H1 (cell line): ENCODE data around the gene EPG5. TPM values are rescaled to one million over a fixed set of nuclear protein-coding genes. Genes with fewer than 3 reads are reported as not detected.

Experiments
- CTCF ChIA-PET: fragments of 300-600 bp; sonication (Branson Sonifier 250); formaldehyde crosslinking; loops from one replicate; lab custom pipeline; 2021; ENCODE audit not compliant: partially characterized antibody; lab: Charles Lee
- POLR2A ChIA-PET: fragments of 300-600 bp; sonication (Branson Sonifier 250); formaldehyde crosslinking; loops from one replicate; lab custom pipeline; 2021; ENCODE audit warnings: inconsistent platforms; ENCODE audit not compliant: partially characterized antibody; lab: Charles Lee
- DNase-seq, 2 experiments: peaks; one replicate each; pipeline versions ENCODE4 v3.0.0 to v3.0.0-alpha.2; 2010 to 2022; ENCODE audit warnings: low spot score in 2 of 2, low read depth in 1 of 2, mixed read lengths in 1 of 2
- FAIRE-seq: peaks from 2 replicates; lab custom pipeline; 2011; peaks lifted over from hg19 to GRCh38; lab: Jason Lieb, UNC
- H2AFZ ChIP-seq: 2 replicates; pipeline ENCODE4 v1.8.1; 2012; ENCODE audit warnings: low read length, inconsistent platforms
- H2AK5ac ChIP-seq: 2 replicates; pipeline ENCODE4 v1.6.1; 2013; ENCODE audit warnings: low read depth, low read length
- H2BK120ac ChIP-seq: replicated peaks from 2 replicates; pipeline ENCODE3; 2013; ENCODE audit warnings: low read depth, low read length, inconsistent platforms
- H2BK12ac ChIP-seq: 2 replicates; pipeline ENCODE4 v1.6.1; 2013; ENCODE audit warnings: low read depth, low read length
- H2BK15ac ChIP-seq: 2 replicates; pipeline ENCODE4 v1.6.1; 2013; ENCODE audit warnings: low read length
- H2BK20ac ChIP-seq: 2 replicates; pipeline ENCODE4 v1.6.1; 2013; ENCODE audit warnings: low read length
- H2BK5ac ChIP-seq: 2 replicates; pipeline ENCODE4 v1.6.1; 2013; ENCODE audit warnings: low read depth, low read length
- H3K14ac ChIP-seq: 2 replicates; pipeline ENCODE4 v1.6.1; 2013; ENCODE audit warnings: inconsistent platforms; ENCODE audit not compliant: insufficient read length
- H3K18ac ChIP-seq: 2 replicates; pipeline ENCODE4 v1.6.1; 2013; ENCODE audit warnings: low read length; ENCODE audit errors: extremely low read depth
- H3K23ac ChIP-seq: 2 replicates; pipeline ENCODE4 v1.6.1; 2013; ENCODE audit warnings: inconsistent platforms; ENCODE audit not compliant: insufficient read length
- H3K23me2 ChIP-seq: 2 replicates; pipeline ENCODE4 v1.6.1; 2013; ENCODE audit warnings: low read depth, low read length
- H3K27ac ChIP-seq: 2 replicates; pipeline ENCODE4 v1.6.1; 2011; ENCODE audit warnings: low read depth, low read length, inconsistent platforms
- H3K27me3 ChIP-seq, 4 experiments: replicated peaks in 1 of 4; 1 replicate in 1 of 4; 2 replicates in 3 of 4; pipeline versions ENCODE4 v1.6.1 to v1.8.1; 2011 to 2013; ENCODE audit warnings: low read length in 3 of 4, mild to moderate bottlenecking in 3 of 4, inconsistent platforms in 2 of 4, mixed read lengths in 2 of 4, moderate library complexity in 1 of 4; ENCODE audit not compliant: control insufficient read depth in 3 of 4, insufficient read depth in 3 of 4; ENCODE audit errors: extremely low read depth in 1 of 4
- H3K36me3 ChIP-seq, 4 experiments: 2 replicates each; pipeline versions ENCODE4 v1.6.1 to v1.8.1; 2011 to 2013; ENCODE audit warnings: mild to moderate bottlenecking in 4 of 4, low read length in 3 of 4, moderate library complexity in 2 of 4, control low read depth in 1 of 4, inconsistent platforms in 1 of 4; ENCODE audit not compliant: insufficient read depth in 4 of 4, control insufficient read depth in 2 of 4
- H3K4ac ChIP-seq: replicated peaks from 2 replicates; pipeline ENCODE3; 2013; ENCODE audit warnings: low read length, low read depth, mixed read lengths, inconsistent platforms; ENCODE audit not compliant: insufficient read length
- H3K4me1 ChIP-seq, 4 experiments: replicated peaks in 1 of 4; 1 replicate in 1 of 4; 2 replicates in 3 of 4; pipeline versions ENCODE4 v1.6.1 to v1.8.1; 2011 to 2013; ENCODE audit warnings: low read length in 3 of 4, inconsistent platforms in 2 of 4, mixed read lengths in 1 of 4; ENCODE audit not compliant: insufficient read depth in 4 of 4, control insufficient read depth in 3 of 4
- H3K4me2 ChIP-seq, 2 experiments: 2 replicates each; pipeline versions ENCODE4 v1.6.1 to v1.8.1; 2011 to 2013; ENCODE audit warnings: low read depth in 2 of 2, low read length in 2 of 2, control low read depth in 1 of 2, inconsistent platforms in 1 of 2, mild to moderate bottlenecking in 1 of 2; ENCODE audit not compliant: insufficient read depth in 1 of 2
- H3K4me3 ChIP-seq, 4 experiments: fragments of 200-600, 300-600 bp in 1 of 4; sonication (generic), shearing (Covaris generic), sonication (Bioruptor Twin) in 1 of 4; 2 replicates each; pipeline versions ENCODE4 v1.5.1 to v1.8.1; 2011 to 2016; ENCODE audit warnings: low read length in 4 of 4, low read depth in 3 of 4, control low read depth in 2 of 4, inconsistent platforms in 2 of 4, mild to moderate bottlenecking in 2 of 4, mixed read lengths in 1 of 4, moderate library complexity in 1 of 4; ENCODE audit not compliant: insufficient read depth in 2 of 4; ENCODE audit errors: extremely low read depth in 1 of 4
- H3K56ac ChIP-seq: replicated peaks from 2 replicates; pipeline ENCODE3; 2013; ENCODE audit warnings: low read depth, mild to moderate bottlenecking, mixed read lengths, low read length, inconsistent platforms; ENCODE audit not compliant: insufficient read length
- H3K79me1 ChIP-seq: 2 replicates; pipeline ENCODE4 v1.6.1; 2013; ENCODE audit warnings: low read depth, low read length, control low read depth
- H3K79me2 ChIP-seq, 2 experiments: 2 replicates each; pipeline versions ENCODE4 v1.6.1 to v1.8.1; 2012 to 2013; ENCODE audit warnings: low read length in 2 of 2, mild to moderate bottlenecking in 2 of 2, inconsistent platforms in 1 of 2; ENCODE audit not compliant: insufficient read depth in 2 of 2, control insufficient read depth in 1 of 2
- H3K9ac ChIP-seq, 4 experiments: replicated peaks in 1 of 4; 1 replicate in 1 of 4; 2 replicates in 3 of 4; pipeline versions ENCODE4 v1.6.1 to v1.8.1; 2011 to 2013; ENCODE audit warnings: low read depth in 3 of 4, low read length in 3 of 4, control low read depth in 2 of 4, mild to moderate bottlenecking in 2 of 4, moderate library complexity in 2 of 4, inconsistent platforms in 1 of 4; ENCODE audit errors: extremely low read depth in 1 of 4
- H3K9me3 ChIP-seq, 2 experiments: 2 replicates each; pipeline versions ENCODE4 v1.6.1 to v1.8.1; 2012 to 2013; ENCODE audit warnings: mild to moderate bottlenecking in 2 of 2, moderate library complexity in 2 of 2, control low read depth in 1 of 2, inconsistent platforms in 1 of 2, low read depth in 1 of 2, low read length in 1 of 2, mixed read lengths in 1 of 2; ENCODE audit not compliant: insufficient read depth in 2 of 2
- H4K20me1 ChIP-seq, 2 experiments: replicated peaks in 1 of 2; 2 replicates each; pipeline versions ENCODE3 to v1.8.1; 2011 to 2013; ENCODE audit warnings: inconsistent platforms in 2 of 2, low read length in 2 of 2, mild to moderate bottlenecking in 1 of 2; ENCODE audit not compliant: insufficient read depth in 2 of 2, control insufficient read depth in 1 of 2
- H4K5ac ChIP-seq: 2 replicates; pipeline ENCODE4 v1.6.1; 2013; ENCODE audit warnings: low read length, low read depth, mixed read lengths, inconsistent platforms; ENCODE audit not compliant: insufficient read length
- H4K8ac ChIP-seq: 2 replicates; pipeline ENCODE4 v1.8.0; 2013; ENCODE audit warnings: mild to moderate bottlenecking, moderate library complexity, low read length, inconsistent platforms; ENCODE audit not compliant: insufficient read depth; ENCODE audit errors: extremely low read depth
- H4K91ac ChIP-seq: replicated peaks from 2 replicates; pipeline ENCODE3; 2013; ENCODE audit warnings: low read length, mixed read lengths, inconsistent platforms; ENCODE audit not compliant: insufficient read length
- BACH1 ChIP-seq: IDR thresholded peaks from 2 replicates; pipeline ENCODE4 v1.6.1; 2012; ENCODE audit warnings: low read length, improper control_type of control experiment
- BRCA1 ChIP-seq: IDR thresholded peaks from 2 replicates; pipeline ENCODE4 v1.6.1; 2012; ENCODE audit warnings: low read depth, low read length, improper control_type of control experiment
- CBX8 ChIP-seq: fragments of 300-800, 300-1000 bp; sonication (generic); IDR thresholded peaks from 2 replicates; pipeline ENCODE4 v1.7.1; 2016; ENCODE audit warnings: low read depth, low read length, borderline replicate concordance
- CREB1 ChIP-seq: IDR thresholded peaks from 2 replicates; pipeline ENCODE4 v1.6.1; 2012; ENCODE audit warnings: inconsistent platforms
- JUND ChIP-seq: IDR thresholded peaks from 2 replicates; pipeline ENCODE4 v1.6.1; 2011; ENCODE audit warnings: mild to moderate bottlenecking, improper control_type of control experiment, low read length
- MAFK ChIP-seq: IDR thresholded peaks from 2 replicates; pipeline ENCODE4 v1.6.1; 2012; ENCODE audit warnings: low read depth, mild to moderate bottlenecking, improper control_type of control experiment, low read length
- POLR2AphosphoS5 ChIP-seq: IDR thresholded peaks from 2 replicates; pipeline ENCODE4 v1.6.1; 2011; ENCODE audit warnings: low read depth, low read length
- POU5F1 ChIP-seq: IDR thresholded peaks from 2 replicates; pipeline ENCODE4 v1.6.1; 2011; ENCODE audit warnings: low read depth, mild to moderate bottlenecking, low read length, moderate library complexity
- SIRT6 ChIP-seq: IDR thresholded peaks from one replicate; pipeline ENCODE4 v1.7.1; 2012; ENCODE audit warnings: low read length, inconsistent platforms
- TAF1 ChIP-seq: IDR thresholded peaks from 2 replicates; pipeline ENCODE4 v1.6.1; 2011; ENCODE audit warnings: mild to moderate bottlenecking, low read depth, low read length
- TBP ChIP-seq: IDR thresholded peaks from 2 replicates; pipeline ENCODE4 v1.6.1; 2011; ENCODE audit warnings: low read depth, low read length, improper control_type of control experiment
- TCF12 ChIP-seq: IDR thresholded peaks from 2 replicates; pipeline ENCODE4 v1.6.1; 2011; ENCODE audit warnings: low read depth, mild to moderate bottlenecking, low read length
- WGBS, 2 experiments: shearing (Covaris generic) in 1 of 2; methylation state at CpG; one replicate each; pipeline versions ENCODE4 v1.1.6 to v1.1.7; 2013 to 2015; ENCODE audit warnings: low lambda C conversion rate in 2 of 2, mixed read lengths in 2 of 2, inconsistent platforms in 1 of 2, low coverage in 1 of 2, missing lambda C conversion rate in 1 of 2; ENCODE audit not compliant: insufficient replicate concordance in 2 of 2, insufficient coverage in 1 of 2, insufficient read length in 1 of 2; ENCODE audit errors: extremely low coverage in 1 of 2, missing lambda C conversion rate in 1 of 2; 5-methylcytosine and 5-hydroxymethylcytosine counted together
- polyA plus RNA-seq, 7 experiments: library from polyadenylated mRNA; depleted of rRNA in 3 of 7; stranded (reverse) in 5 of 7; unstranded in 2 of 7; fragments of >200 nt in 5 of 7; fragments of 200-250 nt in 2 of 7; gene quantifications; 1 replicate in 5 of 7; 2 replicates in 1 of 7; 4 replicates in 1 of 7; pipeline versions ENCODE4 v1.2.1 to v1.2.3, GENCODE V29; 2011 to 2013; ENCODE audit warnings: missing spikeins in 2 of 7, mixed read lengths in 2 of 7
- total RNA-seq: library from RNA; stranded (reverse); fragmentation: NEBNext Ultra II Directional; extraction: Animal tissue kit (Norgen Biotek cat#: 25700); gene quantifications from 2 replicates; pipeline ENCODE4 v1.2.1, GENCODE V29; 2021
- TF ChIP-seq, protein P1 (sequence below): IDR thresholded peaks from 2 replicates; pipeline ENCODE4 v1.6.1; 2011; ENCODE audit warnings: low read length, improper control_type of control experiment

Gene EPG5
- total and polyA plus RNA-seq, 2 of the 8 experiments (the other 6 are each of a cell fraction or from before 2014, with no cell fraction given): 14.1 to 18.3 TPM

DNA sequence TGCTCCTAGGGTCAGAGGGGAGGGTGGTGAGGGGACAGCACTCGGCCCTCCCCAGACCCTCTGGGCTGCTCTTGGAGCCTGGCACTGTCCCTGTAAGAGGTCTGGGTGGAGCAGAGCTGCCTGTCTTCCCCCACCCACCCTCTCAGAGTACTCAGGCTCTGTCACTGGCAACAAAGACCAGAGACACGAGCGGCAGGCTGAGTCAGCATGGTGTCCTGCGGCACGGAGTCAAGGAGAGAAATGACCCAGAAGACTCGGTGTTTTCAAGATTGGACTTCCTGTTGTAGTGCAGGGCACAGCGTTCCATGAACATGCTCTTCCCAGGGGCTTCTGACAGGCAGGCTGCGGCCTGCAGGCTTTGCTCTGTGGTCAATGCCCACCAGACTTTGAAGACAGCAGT is 121.7 kb downstream of the EPG5 start:
- Histone ChIP-seq H2BK12ac (no peak overlapping the region), H3K9ac (no peak overlapping the region), H3K23ac (no peak overlapping the region), H4K5ac (no peak overlapping the region), H3K36me3 (peaks cover 0 to 2% (median 0%) of the 10 kb centered on the region in 4 experiments; a peak in 1 of 8 replicates), H2BK20ac (no peak overlapping the region), H4K20me1 (no peaks in the 10 kb centered on the region)
- CTCF ChIA-PET: interaction anchor here (0.7 to 4.0 kb wide), 4 partner anchors 33 to 164 kb away, joined by 3 to 20 read pairs (median 10); partner anchors contain the start of gene SLC14A1
- 96% methylated on average over 7 of the region's 8 CpGs; no CpG with 5 or more reads in 1 of the 2 experiments for WGBS, 2 experiments
- no peak for TF ChIP-seq BACH1
- no peak for TF ChIP-seq POLR2AphosphoS5
- no peak for TF ChIP-seq MAFK
- TF ChIP-seq, protein P1, sequence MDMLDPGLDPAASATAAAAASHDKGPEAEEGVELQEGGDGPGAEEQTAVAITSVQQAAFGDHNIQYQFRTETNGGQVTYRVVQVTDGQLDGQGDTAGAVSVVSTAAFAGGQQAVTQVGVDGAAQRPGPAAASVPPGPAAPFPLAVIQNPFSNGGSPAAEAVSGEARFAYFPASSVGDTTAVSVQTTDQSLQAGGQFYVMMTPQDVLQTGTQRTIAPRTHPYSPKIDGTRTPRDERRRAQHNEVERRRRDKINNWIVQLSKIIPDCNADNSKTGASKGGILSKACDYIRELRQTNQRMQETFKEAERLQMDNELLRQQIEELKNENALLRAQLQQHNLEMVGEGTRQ: no peak
- TF ChIP-seq SIRT6: no peak
- no peak for TF ChIP-seq TCF12
- no peak for TF ChIP-seq TBP
- TF ChIP-seq TAF1: no peak
- TF ChIP-seq POU5F1: no peak
- TF ChIP-seq JUND: no peak
- TF ChIP-seq CBX8: no peak
- TF ChIP-seq BRCA1: no peak
- TF ChIP-seq CREB1: no peak
- TF ChIP-seq, all 59 proteins: peak for 0
- POLR2A ChIA-PET: no interaction called here
- Histone ChIP-seq H2AK5ac (no peak overlapping the region), H3K23me2 (no peaks in the 10 kb centered on the region), H3K4me1 (no peaks in the 10 kb centered on the region), H3K4me3 (no peak overlapping the region), H2AFZ (no peak overlapping the region), H3K27me3 (no peaks in the 10 kb centered on the region), H2BK15ac (no peak overlapping the region), H4K8ac (no peak overlapping the region), H3K9me3 (no peaks in the 10 kb centered on the region), H3K27ac (no peak overlapping the region), H3K56ac (no peak overlapping the region), H3K79me1 (no peaks in the 10 kb centered on the region), H3K4me2 (no peak overlapping the region), H2BK5ac (no peak overlapping the region), H2BK120ac (no peak overlapping the region), H3K4ac (no peak overlapping the region), H4K91ac (no peak overlapping the region), H3K79me2 (no peaks in the 10 kb centered on the region), H3K18ac (no peak overlapping the region), H3K14ac (no peak overlapping the region)
- no peak for DNase-seq
- no peak for FAIRE-seq
